ENCODE results near the gene ADISSP.

Gene ADISSP

GRCh38 chr20:3710703-3711483 lies 56.7 kb downstream of the ADISSP start:
- DNase-seq = no peak

GRCh38 chr20:3710011-3710466 lies 57.5 kb downstream of the ADISSP start:
- no peak for DNase-seq

DNA sequence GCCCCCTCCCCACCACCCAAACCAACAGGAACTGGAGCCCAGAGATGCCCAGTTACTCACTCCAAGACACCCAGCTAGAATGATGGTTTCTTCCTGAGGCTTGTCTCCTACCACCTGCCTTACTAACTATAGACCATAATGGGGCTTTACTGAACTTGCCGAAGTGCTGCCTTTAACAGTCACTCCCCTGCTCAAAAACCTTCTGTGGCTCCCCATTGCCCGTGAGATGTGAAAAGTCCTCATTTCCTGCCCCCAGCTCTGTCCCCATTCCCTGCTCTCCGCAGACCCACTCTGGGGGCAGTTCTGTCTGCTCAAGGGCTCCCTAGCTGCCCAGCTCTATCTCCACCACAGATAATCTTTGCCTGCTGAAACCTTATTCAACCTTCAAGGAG lies 60.0 kb downstream of the ADISSP start:
- no peak for DNase-seq

- DNase-seq = no peak
These were observed 60.6 kb downstream of the ADISSP start for GRCh38 chr20:3706774-3707507.

DNA sequence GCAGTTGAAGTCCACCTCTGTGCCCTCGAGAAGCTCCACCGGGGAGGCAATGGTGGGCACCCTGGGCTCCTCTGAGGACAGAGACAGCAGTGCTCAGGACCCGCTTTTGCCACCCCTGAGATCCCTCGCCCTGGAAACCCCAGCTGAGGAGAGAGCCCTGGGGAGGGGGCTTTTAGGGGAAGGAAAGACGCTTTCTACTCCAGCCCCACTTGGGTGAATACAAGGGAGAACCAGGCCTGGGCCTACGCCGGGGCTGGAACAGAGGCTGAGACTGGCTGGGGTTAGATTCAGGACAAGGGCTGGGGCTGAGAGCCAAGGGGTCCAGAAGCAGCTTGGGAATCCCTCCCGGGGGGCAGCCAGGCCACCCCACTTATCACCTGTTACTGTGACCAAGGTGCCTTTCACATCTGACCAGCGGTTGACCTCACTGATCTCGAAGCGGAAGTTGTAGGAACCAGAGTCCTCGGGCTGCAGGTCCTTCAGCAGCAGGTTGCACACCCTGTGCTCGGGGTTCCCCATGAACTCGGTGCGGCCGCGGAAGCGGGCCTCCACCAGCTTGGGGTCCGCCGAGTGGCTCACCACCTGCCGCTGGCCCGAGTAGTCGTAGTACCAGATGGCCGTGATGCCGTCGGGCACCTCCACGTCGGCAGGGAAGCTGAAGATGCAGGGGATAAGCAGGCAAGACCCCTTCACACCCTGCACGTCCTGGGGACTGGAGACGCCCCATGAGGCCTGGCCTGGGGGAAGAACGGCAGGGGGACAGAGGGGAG lies 61.4 kb downstream of the ADISSP start:
- no peak for DNase-seq

- no peak for DNase-seq
These were observed 62.0 kb downstream of the ADISSP start for GRCh38 chr20:3705491-3705969.

GRCh38 chr20:3704087-3704486 lies 63.5 kb downstream of the ADISSP start:
- no peak for DNase-seq

All from NCI-H510A (cell line).